IMR-90 (cell line): ENCODE data around the gene NFAT5.

ENCODE experiments used
- CEBPB ChIP-seq: IDR thresholded peaks from 2 replicates; pipeline ENCODE4 v1.6.1; 2012; ENCODE audit warnings: low read depth, low read length, improper control_type of control experiment
- CTCF ChIP-seq: conservative IDR thresholded peaks from 2 replicates; pipeline ENCODE4 v1.5.1; 2012; ENCODE audit warnings: mild to moderate bottlenecking, low read depth, low read length, improper control_type of control experiment
- RFX5 ChIP-seq: IDR thresholded peaks from 2 replicates; pipeline ENCODE4 v1.8.0; 2012; ENCODE audit warnings: low read depth, mild to moderate bottlenecking, low read length, moderate library complexity
- USF2 ChIP-seq: fragments of 150-350 bp; IDR thresholded peaks from 2 replicates; pipeline ENCODE4 v1.6.1; 2017; ENCODE audit warnings: mild to moderate bottlenecking, antibody characterized with exemption, low read length, low read depth

- TF ChIP-seq CTCF: no peak
- no peak for TF ChIP-seq RFX5
- no peak for TF ChIP-seq CEBPB
- TF ChIP-seq USF2: no peak
Measured at GRCh38 chr16:69532641-69533455, 32.9 kb upstream of the NFAT5 start.
